Smooth muscle cell (in vitro differentiated cells): ENCODE results near the gene CLDN14. TPM values are rescaled to one million over a fixed set of nuclear protein-coding genes. Genes with fewer than 3 reads are reported as not detected.

Experiments
- DNase-seq: peaks from one replicate; lab custom pipeline; 2025; ENCODE audit not compliant: unreplicated experiment; lab: John Stamatoyannopoulos, UW
- H2AFZ ChIP-seq: fragments of 200-600 bp; sonication (generic); 2 replicates; pipeline ENCODE4 v1.6.0; 2016; ENCODE audit warnings: antibody characterized with exemption, low read depth, mild to moderate bottlenecking
- H3F3A ChIP-seq: fragments of 200-600 bp; sonication (generic); 2 replicates; pipeline ENCODE4 v1.6.0; 2017; ENCODE audit warnings: antibody characterized with exemption, low read depth
- H3K27ac ChIP-seq: fragments of 200-600 bp; sonication (generic); 2 replicates; pipeline ENCODE4 v1.5.1; 2016; ENCODE audit warnings: low read depth, mild to moderate bottlenecking
- H3K27me3 ChIP-seq: fragments of 200-600 bp; sonication (generic); 2 replicates; pipeline ENCODE4 v1.6.1; 2016; ENCODE audit warnings: low read depth, mild to moderate bottlenecking
- H3K36me3 ChIP-seq: fragments of 200-600 bp; sonication (generic); 2 replicates; pipeline ENCODE4 v1.5.1; 2016; ENCODE audit warnings: low read depth
- H3K4me1 ChIP-seq: fragments of 200-600 bp; sonication (generic); 2 replicates; pipeline ENCODE4 v1.5.1; 2016; ENCODE audit warnings: low read depth
- H3K4me2 ChIP-seq: fragments of 200-600 bp; sonication (generic); 2 replicates; pipeline ENCODE4 v1.6.0; 2016; ENCODE audit warnings: mild to moderate bottlenecking
- H3K4me3 ChIP-seq: fragments of 200-600 bp; sonication (generic); 2 replicates; pipeline ENCODE4 v1.5.1; 2016; ENCODE audit warnings: mild to moderate bottlenecking
- H3K79me2 ChIP-seq: fragments of 200-600 bp; sonication (generic); 2 replicates; pipeline ENCODE4 v1.6.0; 2016; ENCODE audit warnings: low read depth, mild to moderate bottlenecking
- H3K9ac ChIP-seq: fragments of 200-600 bp; sonication (generic); 2 replicates; pipeline ENCODE4 v1.6.0; 2016; ENCODE audit warnings: low read depth
- H3K9me3 ChIP-seq: fragments of 200-600 bp; sonication (generic); replicated peaks from 2 replicates; pipeline ENCODE4 v1.5.1; 2016; ENCODE audit warnings: low read depth
- H4K20me1 ChIP-seq: fragments of 200-600 bp; sonication (generic); 2 replicates; pipeline ENCODE4 v1.6.0; 2016; ENCODE audit warnings: low read depth
- CTCF ChIP-seq: fragments of 200-600 bp; sonication (generic); IDR thresholded peaks from 2 replicates; pipeline ENCODE4 v1.5.1; 2017; ENCODE audit warnings: borderline replicate concordance, mild to moderate bottlenecking, antibody characterized with exemption; ENCODE audit not compliant: insufficient read depth, poor library complexity, severe bottlenecking
- WGBS: methylation state at CpG from one replicate; pipeline ENCODE4 v1.1.7; 2016; ENCODE audit warnings: low lambda C conversion rate; 5-methylcytosine and 5-hydroxymethylcytosine counted together
- polyA plus RNA-seq: library from polyadenylated mRNA; unstranded; fragments of >200 nt; fragmentation: Nextera tagmentation; extraction: Ambion mirVana; gene quantifications from 2 replicates; pipeline ENCODE4 v1.2.1, GENCODE V29; 2016
- total RNA-seq: library from RNA; depleted of rRNA; stranded (reverse); fragments of >200 nt; gene quantifications from 2 replicates; pipeline ENCODE4 v1.2.3, GENCODE V29; 2014

The CLDN14 gene
- total and polyA plus RNA-seq, 2 experiments from 2014 or later, result not detected

- no peaks in the 10 kb centered on the region for H3K9me3 ChIP-seq
- peaks cover 8% of the 10 kb centered on the region for H3F3A ChIP-seq
- peak; percentile 28 for DNase-seq
- no peaks in the 10 kb centered on the region for H3K27me3 ChIP-seq
- no peaks in the 10 kb centered on the region for H3K4me1 ChIP-seq
- H3K4me2 ChIP-seq, result peak overlapping the region; percentile 62
- no peaks in the 10 kb centered on the region for H3K36me3 ChIP-seq
- H3K4me3 ChIP-seq, result no peak overlapping the region
- H3K79me2 ChIP-seq, result no peaks in the 10 kb centered on the region
- H3K9ac ChIP-seq, result no peak overlapping the region
- no peaks in the 10 kb centered on the region for H4K20me1 ChIP-seq
- WGBS, result 27% methylated on average over 8 of the region's 8 CpGs
- peak; percentile 74 for TF ChIP-seq CTCF
- H3K27ac ChIP-seq, result no peak overlapping the region
- H2AFZ ChIP-seq, result no peak overlapping the region
Measured at GRCh38 chr21:36419996-36420395, 59.9 kb downstream of the CLDN14 start.

GRCh38 chr21:36419241-36419640, 60.7 kb downstream of the CLDN14 start:
- no peaks in the 10 kb centered on the region for H4K20me1 ChIP-seq
- no peak for DNase-seq
- TF ChIP-seq CTCF, result no peak
- no peak overlapping the region for H3K4me3 ChIP-seq
- H3K4me1 ChIP-seq, result no peaks in the 10 kb centered on the region
- no peaks in the 10 kb centered on the region for H3K36me3 ChIP-seq
- no peak overlapping the region for H2AFZ ChIP-seq
- H3K4me2 ChIP-seq, result no peak overlapping the region
- no peaks in the 10 kb centered on the region for H3K79me2 ChIP-seq
- H3K9ac ChIP-seq, result no peak overlapping the region
- H3K9me3 ChIP-seq, result no peaks in the 10 kb centered on the region
- no peak overlapping the region for H3K27ac ChIP-seq
- WGBS, result 92% methylated on average over 14 of the region's 14 CpGs
- H3F3A ChIP-seq, result peaks cover 3% of the 10 kb centered on the region
- no peaks in the 10 kb centered on the region for H3K27me3 ChIP-seq

GRCh38 chr21:36415375-36415774, 64.5 kb downstream of the CLDN14 start:
- Histone ChIP-seq H4K20me1 (no peaks in the 10 kb centered on the region), H3K4me1 (no peaks in the 10 kb centered on the region), H3K9ac (no peak overlapping the region), H3K4me2 (no peak overlapping the region), H3K79me2 (no peaks in the 10 kb centered on the region), H3K36me3 (no peaks in the 10 kb centered on the region), H3K9me3 (no peaks in the 10 kb centered on the region), H3K27ac (no peak overlapping the region), H3K27me3 (no peaks in the 10 kb centered on the region), H2AFZ (no peak overlapping the region), H3K4me3 (no peak overlapping the region), H3F3A (no peaks in the 10 kb centered on the region)
- 89% methylated on average over 6 of the region's 6 CpGs for WGBS
- TF ChIP-seq CTCF, result no peak
- no peak for DNase-seq

GRCh38 chr21:36412916-36413315, 67.0 kb downstream of the CLDN14 start:
- Histone ChIP-seq H3K27ac (no peak overlapping the region), H3K4me2 (no peak overlapping the region), H3K9ac (no peak overlapping the region), H2AFZ (no peak overlapping the region), H3K4me1 (no peaks in the 10 kb centered on the region), H3K79me2 (no peaks in the 10 kb centered on the region), H3F3A (no peaks in the 10 kb centered on the region), H3K4me3 (no peak overlapping the region), H3K9me3 (no peaks in the 10 kb centered on the region), H3K36me3 (no peaks in the 10 kb centered on the region), H3K27me3 (no peaks in the 10 kb centered on the region), H4K20me1 (no peaks in the 10 kb centered on the region)
- WGBS, result 99% methylated on average over 10 of the region's 11 CpGs
- DNase-seq, result no peak
- TF ChIP-seq CTCF, result no peak
